ENCODE data around the gene NRXN3.

DNA sequence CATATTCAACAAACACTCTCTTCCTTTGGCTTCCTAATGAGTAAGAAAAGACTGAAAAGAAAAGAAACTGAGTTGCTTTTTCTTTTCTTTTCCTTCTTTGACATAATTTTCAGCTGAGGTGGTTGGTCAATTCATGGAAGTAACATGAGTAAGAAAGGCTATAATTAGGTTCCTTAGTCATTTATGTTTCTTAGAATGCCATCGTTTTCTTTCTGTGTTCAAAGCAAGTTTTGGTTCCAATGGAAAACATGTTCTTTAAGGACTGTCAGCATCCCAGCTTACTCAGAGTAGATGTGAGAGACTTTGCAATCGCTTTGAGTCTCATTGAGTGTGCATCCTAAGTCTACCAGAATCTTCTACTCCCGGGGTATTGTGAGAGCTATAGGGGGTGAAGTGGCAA, 1158.7 kb downstream of the NRXN3 start:
- TF ChIP-seq, protein P1, sequence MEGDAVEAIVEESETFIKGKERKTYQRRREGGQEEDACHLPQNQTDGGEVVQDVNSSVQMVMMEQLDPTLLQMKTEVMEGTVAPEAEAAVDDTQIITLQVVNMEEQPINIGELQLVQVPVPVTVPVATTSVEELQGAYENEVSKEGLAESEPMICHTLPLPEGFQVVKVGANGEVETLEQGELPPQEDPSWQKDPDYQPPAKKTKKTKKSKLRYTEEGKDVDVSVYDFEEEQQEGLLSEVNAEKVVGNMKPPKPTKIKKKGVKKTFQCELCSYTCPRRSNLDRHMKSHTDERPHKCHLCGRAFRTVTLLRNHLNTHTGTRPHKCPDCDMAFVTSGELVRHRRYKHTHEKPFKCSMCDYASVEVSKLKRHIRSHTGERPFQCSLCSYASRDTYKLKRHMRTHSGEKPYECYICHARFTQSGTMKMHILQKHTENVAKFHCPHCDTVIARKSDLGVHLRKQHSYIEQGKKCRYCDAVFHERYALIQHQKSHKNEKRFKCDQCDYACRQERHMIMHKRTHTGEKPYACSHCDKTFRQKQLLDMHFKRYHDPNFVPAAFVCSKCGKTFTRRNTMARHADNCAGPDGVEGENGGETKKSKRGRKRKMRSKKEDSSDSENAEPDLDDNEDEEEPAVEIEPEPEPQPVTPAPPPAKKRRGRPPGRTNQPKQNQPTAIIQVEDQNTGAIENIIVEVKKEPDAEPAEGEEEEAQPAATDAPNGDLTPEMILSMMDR (IDR thresholded peaks at IDR 0.05): no peak
- no peak for TF ChIP-seq EZH2 (IDR thresholded peaks at IDR 0.05)
